Gastroesophageal sphincter (tissue), 3 donors: Measurements from ENCODE around the gene GMFB.

Source experiments
- CTCF ChIP-seq, 4 experiments: fragments of 200-600 bp in 2 of 4; fragments of 450-650 bp in 2 of 4; sonication (generic) in 1 of 4; IDR thresholded peaks; one replicate each; pipeline ENCODE4 v1.5.1; 2017 to 2019; ENCODE audit warnings: antibody characterized with exemption in 4 of 4, mild to moderate bottlenecking in 2 of 4, moderate library complexity in 2 of 4
- POLR2A ChIP-seq, 2 donors: fragments of 450-650 bp; IDR thresholded peaks; one replicate each; pipeline ENCODE4 v1.6.1; 2017; ENCODE audit warnings: antibody characterized with exemption in 2 of 2, mild to moderate bottlenecking in 2 of 2, moderate library complexity in 1 of 2

- TF ChIP-seq CTCF (IDR thresholded peaks at IDR 0.05): no peak
- no peak for TF ChIP-seq POLR2A (IDR thresholded peaks at IDR 0.05)
Measured at GRCh38 chr14:54446161-54446693, 42.6 kb downstream of the GMFB start.
